Fibroblast of lung (primary cell): ENCODE data around the gene PANK1.

Experiments
- EZH2 ChIP-seq: IDR thresholded peaks from 2 replicates; pipeline ENCODE4 v1.5.1; 2012; ENCODE audit warnings: low read length, control low read depth, mild to moderate bottlenecking; ENCODE audit errors: missing control alignments
- TF ChIP-seq, protein P1 (sequence below), 2 donors: IDR thresholded peaks in 1 of 2; conservative IDR thresholded peaks in 1 of 2; 1 replicate in 1 of 2; 2 replicates in 1 of 2; pipeline ENCODE4 v1.5.1; 2011 to 2012; ENCODE audit warnings: low read length in 2 of 2, control low read depth in 1 of 2, inconsistent platforms in 1 of 2, low read depth in 1 of 2, mild to moderate bottlenecking in 1 of 2

- TF ChIP-seq EZH2: no peak
- TF ChIP-seq, protein P1, sequence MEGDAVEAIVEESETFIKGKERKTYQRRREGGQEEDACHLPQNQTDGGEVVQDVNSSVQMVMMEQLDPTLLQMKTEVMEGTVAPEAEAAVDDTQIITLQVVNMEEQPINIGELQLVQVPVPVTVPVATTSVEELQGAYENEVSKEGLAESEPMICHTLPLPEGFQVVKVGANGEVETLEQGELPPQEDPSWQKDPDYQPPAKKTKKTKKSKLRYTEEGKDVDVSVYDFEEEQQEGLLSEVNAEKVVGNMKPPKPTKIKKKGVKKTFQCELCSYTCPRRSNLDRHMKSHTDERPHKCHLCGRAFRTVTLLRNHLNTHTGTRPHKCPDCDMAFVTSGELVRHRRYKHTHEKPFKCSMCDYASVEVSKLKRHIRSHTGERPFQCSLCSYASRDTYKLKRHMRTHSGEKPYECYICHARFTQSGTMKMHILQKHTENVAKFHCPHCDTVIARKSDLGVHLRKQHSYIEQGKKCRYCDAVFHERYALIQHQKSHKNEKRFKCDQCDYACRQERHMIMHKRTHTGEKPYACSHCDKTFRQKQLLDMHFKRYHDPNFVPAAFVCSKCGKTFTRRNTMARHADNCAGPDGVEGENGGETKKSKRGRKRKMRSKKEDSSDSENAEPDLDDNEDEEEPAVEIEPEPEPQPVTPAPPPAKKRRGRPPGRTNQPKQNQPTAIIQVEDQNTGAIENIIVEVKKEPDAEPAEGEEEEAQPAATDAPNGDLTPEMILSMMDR (conservative IDR thresholded peaks at IDR 0.05 in 1 of 2, IDR thresholded peaks at IDR 0.05 in 1 of 2; ENCODE audit: low read depth in 1 of 2, low read length in 2 of 2): no peak
These were observed 89.2 kb downstream of the PANK1 start for GRCh38 chr10:89555688-89556445.
